HCEC 1CT (cell line): ENCODE results near the gene GDE1.
"Not testable (repeated sequence)": the region's sequence is repeated elsewhere in the genome, so short reads cannot be mapped to it uniquely, and the experiment has no call there.

Source experiments
- DNase-seq: peaks from one replicate; pipeline ENCODE4 v3.0.0-alpha.2; 2017

GDE1 gene, protein sequence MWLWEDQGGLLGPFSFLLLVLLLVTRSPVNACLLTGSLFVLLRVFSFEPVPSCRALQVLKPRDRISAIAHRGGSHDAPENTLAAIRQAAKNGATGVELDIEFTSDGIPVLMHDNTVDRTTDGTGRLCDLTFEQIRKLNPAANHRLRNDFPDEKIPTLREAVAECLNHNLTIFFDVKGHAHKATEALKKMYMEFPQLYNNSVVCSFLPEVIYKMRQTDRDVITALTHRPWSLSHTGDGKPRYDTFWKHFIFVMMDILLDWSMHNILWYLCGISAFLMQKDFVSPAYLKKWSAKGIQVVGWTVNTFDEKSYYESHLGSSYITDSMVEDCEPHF

DNA sequence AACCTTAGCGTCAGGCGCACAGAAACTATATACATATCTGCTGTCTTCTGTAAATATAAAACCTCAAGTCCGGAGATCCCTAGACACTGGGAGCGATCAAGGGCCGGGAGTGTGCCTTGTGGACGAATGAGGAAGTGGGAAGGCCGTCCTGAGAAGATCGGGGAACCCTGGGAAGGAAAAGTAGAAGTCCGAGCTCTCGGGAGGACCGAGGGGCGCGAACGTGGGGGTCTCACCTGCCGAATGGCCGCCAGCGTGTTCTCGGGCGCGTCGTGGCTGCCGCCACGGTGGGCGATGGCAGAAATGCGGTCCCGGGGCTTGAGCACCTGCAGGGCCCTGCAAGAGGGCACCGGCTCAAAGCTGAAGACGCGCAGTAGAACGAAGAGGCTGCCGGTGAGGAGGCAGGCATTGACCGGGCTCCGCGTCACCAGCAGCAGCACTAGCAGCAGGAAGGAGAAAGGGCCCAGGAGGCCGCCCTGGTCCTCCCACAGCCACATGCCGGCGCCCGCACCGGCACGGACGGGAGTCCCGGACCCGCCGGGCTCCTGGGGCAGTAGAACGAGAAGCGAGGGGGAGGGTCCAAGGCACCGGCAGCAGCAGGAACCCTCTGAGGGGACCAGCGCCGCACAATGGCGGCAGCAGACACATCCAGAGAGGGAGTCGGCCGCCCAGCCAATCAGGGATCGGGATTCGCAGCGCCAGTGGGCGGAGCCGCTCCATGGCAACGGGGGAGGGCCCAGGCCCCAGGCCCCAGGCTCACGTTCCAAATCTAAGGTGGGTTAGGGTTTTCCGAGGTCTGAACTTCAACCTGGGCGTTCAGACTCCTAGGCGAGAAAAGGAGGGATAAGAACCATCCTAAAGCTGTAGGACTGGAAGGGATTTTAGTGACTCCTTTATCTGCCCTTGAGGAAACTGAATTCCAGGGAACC is at the start of gene GDE1:
Gene GDE1, minus strand, starts transcription at position 628 of the 926 bp plus-strand sequence. Its CDS starts 134 bp downstream, at position 494.
- peak; percentile 83 for DNase-seq

DNA sequence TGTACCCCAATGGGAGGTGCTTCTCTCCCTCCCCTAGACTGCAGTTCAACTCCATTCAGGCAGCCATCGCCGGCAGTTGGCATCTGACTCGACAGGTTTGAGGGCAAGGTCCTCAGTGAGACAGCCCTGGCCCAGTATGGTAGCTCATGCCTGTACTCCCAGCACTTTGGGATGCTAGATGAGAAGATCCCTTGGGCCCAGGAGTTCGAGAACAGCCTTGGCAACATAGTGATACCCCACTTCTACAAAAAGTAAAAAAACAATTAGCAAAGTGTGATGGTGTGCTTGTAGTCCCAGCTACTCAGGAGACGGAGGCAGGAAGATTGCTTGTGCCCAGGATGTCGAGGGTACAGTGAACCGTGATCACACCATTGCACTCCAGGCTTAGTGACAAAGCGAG is 45.7 kb upstream of the GDE1 start:
- DNase-seq = no peak

DNA sequence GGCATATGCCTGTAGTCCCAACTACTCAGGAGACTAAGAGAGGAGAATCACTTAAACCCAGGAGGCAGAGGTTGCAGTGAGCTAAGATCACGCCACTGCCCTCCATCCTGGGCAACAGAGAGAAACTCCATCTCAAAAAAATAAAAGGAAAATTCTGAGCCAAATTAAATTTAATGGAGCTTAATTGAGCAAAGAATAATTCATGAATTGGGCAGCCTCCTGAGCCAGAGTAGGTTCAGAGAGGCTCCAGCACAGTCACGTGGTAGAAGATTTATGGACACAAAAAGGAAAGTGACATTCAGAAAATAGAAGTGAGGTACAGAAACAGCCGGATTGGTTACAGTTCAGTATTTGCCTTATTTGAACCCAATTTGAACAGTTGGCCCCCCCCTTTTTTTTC is 44.5 kb upstream of the GDE1 start:
- no peak for DNase-seq

DNA sequence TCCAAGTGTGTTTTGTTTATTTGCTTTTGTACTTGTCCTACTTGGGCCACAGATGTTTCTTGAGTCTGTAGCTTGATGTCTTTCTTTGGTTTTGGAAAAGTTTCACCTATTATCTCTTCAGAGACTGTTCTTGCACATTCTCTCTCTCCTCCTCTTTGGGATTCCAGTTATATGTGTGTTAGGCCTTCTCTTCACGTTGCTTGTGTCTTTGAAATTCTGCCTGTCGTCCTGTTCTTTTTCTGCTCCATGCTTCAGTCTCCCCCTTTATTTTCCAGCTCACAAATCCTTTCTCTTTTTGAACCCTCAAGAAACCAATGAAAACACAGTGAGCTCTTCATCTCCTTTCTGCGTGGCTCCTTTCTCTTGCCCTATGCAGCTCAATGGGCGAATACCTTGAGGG is 41.5 kb upstream of the GDE1 start:
- DNase-seq = no peak

DNA sequence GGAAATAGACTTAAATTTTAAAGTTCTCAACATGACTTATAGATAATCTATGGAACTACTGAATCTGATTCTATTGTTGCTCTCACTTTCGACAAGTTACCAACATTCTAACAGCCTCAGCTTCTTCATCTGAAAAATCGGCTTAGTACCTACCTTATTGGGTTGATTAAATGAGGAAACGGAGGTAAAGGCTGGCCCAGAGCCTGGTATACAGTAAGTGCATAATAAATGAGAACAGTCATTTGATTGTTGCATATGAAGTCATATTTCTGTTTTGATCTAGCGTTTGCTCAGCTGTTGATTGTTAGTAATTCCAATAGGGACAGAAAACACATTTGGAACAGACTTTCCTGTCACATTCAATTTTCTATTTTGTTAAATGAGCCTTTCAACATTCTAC is 38.2 kb upstream of the GDE1 start:
- no peak for DNase-seq

DNA sequence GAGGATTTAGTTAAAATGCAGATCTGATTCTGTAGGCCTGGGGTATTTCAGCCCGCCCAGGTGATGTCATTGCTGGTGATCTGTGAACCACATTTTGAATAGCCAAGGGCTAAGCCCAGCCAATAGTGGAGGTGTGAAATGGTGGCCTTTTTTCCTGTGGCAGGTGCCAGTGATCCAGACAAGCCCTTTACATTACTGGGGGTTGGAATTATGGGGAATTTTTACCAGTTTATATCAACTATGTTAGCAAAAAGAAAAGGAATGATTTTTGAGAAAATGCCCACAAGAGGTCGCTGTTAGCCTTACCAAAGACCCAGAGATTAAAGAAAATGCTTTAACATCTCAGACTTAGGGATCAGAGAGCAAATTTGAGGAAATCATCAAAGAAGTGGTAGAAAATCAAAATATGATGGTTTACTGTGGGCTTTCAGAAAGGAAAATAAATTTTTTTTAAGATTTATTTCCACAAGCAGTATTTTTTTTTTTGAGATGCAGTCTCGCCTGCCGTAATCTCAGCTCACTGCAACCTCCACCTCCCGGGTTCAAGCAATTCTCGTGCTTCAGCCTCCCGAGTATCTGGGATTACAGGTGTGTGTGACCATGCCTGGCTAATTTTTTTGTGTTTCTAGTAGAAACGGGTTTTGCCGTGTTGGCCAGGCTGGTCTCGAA is 37.5 kb upstream of the GDE1 start:
- peak; percentile 61 for DNase-seq

DNA sequence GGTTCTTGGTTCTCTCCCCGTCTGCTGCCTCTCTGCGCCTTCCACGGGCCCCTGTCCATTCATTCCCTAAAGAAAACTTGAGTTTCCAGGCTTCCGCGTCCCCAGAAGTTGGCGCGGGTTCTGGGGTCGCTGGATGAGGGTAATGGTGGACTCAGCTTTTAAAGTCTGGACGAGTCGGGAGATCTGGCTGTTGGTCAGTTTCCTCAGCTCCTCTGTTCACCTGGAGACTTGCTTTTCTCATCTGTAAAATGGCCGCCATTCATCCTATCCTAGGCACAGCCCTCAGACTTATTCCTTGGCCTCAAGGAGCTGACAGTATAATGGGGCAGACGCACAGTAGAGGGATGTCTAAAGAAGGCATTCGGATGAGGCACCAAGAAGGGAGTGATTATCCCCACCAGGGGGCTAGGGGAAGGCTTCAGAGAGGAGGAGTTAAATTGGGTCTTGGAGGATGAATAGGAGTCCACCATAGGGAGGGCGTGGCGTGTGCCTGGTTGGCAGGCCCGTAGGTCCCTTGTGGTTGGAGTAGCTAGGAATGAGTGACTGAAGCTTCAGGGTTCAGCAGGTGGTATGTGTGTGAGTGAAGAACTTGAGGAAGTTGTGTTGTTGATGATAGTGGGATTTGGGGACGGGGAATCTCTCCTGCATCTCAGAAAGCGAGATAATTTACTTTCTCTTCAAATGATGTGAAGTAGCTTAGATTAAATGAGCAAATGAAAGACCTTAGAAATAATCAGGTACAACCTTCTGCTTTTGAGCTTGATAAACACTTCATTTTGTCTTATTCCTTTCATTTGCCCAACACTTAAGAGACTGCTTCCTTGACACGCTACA is 34.3 kb upstream of the GDE1 start:
- DNase-seq = peak; percentile 39

DNA sequence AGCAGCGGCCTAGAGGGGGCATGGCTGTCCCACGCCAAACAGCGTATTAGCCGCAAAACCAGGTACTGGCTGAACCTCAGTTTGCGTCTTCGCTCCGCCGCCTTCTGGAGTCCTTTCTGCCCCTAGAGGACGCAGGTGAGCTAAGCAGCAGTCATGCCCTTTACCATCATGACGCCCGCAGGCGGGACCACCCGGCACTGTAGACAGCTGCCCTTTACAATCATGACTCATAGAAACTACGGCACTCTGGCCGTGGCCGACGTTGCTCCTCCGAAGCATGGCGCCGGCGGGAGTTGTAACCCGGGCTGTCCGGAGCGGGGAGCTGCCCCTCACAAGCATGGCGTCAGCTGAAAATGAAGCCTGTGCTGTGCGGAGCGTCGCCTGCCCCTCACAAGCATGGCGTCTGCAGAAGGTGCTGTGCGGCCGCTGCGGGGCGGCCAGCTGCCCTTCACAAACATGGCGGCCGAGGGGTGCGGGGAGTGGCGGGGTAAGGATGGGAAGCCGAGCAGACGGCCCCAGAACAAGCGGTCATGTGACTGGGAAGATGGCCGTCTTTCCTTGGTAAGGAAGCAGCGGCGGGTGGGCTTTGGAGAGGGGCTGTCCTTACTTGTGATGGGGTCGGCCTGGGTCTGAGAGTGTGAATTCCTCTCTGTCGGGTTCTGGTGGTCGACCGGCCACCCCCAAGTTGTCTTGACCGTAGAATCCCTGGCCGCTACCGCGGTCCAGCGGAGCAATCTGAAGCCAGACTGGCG is 33.5 kb upstream of the GDE1 start, which contains the start of gene VPS35L:
Gene VPS35L, plus strand, starts transcription at position 518 of the 752 bp plus-strand sequence. Its CDS starts 27 bp downstream, at position 545.
- peak; percentile 98 for DNase-seq

DNA sequence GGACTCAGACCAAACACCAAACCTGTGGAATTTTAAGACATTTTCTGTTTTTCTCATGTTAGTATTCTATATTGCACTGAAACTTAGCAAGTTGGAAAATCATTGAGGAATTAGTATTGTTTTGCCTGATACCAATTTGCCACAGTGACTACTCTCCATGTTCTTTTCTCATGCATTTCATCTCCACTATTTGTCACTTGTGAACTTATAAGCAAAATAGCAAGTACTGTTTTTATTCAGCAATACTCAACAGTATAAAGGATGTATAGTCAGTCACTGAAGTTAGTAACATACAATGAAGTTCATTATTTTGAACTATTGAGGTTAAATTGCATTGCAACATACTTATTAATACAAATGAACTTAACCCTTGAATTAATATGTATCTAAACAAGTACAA is 27.8 kb upstream of the GDE1 start:
- no peak for DNase-seq

DNA sequence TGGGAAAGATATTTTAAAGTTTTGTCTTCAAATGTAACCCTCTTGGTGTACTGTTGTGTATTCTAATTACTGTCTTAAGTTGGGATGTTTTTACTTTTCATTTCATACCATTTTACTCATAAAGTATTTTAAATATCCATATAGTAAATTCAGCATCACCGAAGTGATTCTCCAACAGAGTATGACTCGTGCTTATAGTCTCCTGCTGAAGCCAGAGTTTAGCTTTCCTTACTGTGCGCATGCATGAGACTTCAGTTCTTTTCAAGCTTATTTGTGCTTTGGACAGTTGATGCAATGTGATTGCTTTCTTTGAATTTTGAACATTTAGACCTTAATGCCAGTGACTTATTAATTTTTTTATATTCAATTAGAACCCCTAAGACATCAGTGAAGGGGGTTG is 26.2 kb upstream of the GDE1 start:
- DNase-seq = no peak

DNA sequence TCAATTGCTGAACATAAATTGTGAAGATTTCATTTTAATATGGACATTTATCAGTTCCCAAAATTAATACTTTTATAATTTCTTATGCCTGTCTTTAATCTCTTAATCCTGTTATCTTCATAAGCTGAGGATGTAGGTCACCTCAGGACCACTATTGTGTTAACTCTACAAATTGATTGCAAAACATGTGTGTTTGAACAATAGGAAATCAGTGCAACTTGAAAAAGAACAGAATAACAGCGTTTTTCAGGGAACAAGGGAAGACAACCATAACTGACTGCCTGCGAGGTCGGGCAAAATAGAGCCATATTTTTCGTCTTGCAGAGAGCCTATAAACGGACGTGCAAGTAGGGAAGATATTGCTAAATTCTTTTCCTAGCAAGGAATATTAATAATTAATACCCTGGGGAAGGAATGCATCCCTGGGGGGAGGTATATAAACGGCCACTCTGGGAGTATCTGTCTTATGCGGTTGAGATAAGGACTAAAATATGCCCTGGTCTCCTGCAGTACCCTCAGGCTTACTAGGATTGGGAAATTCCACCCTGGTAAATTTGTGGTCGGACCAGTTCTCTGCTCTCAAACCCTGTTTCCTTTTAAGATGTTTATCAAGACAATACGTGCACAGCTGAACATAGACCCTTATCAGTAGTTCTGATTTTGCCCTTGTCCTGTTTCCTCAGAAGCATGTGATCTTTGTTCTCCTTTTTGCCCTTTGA is 21.5 kb upstream of the GDE1 start:
- DNase-seq = not testable (repeated sequence)

DNA sequence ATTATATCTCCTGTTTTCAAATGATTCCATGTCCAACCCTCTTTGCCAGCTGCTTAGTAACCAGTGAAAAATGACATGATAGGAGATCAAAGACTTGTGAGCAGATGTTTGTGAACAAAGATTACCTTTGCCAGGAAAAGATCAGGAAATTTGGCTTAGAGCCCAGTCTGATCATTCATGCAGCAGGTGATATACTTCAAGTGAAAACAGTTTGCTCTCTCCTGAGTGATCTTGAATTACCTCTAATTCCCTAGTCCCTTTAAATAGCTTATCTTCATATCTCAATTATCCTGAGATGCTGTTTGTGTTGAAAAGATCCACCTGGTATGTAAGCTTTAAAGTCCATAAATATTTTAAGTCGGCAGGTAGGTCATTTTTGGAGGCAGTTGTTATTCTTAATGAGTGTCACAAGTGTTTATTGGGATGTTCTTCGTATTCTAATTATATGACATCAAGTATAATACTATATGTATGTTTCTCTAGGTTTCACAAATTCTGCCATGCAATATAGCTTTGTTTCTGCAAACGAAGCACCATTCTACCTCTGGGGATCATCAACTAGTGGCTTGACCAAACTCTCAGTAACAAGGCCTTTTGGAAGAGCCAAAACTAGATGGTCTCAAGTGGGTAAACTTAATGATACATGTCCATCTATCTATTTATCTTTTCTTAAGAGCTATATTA is 20.4 kb upstream of the GDE1 start:
- DNase-seq = no peak

DNA sequence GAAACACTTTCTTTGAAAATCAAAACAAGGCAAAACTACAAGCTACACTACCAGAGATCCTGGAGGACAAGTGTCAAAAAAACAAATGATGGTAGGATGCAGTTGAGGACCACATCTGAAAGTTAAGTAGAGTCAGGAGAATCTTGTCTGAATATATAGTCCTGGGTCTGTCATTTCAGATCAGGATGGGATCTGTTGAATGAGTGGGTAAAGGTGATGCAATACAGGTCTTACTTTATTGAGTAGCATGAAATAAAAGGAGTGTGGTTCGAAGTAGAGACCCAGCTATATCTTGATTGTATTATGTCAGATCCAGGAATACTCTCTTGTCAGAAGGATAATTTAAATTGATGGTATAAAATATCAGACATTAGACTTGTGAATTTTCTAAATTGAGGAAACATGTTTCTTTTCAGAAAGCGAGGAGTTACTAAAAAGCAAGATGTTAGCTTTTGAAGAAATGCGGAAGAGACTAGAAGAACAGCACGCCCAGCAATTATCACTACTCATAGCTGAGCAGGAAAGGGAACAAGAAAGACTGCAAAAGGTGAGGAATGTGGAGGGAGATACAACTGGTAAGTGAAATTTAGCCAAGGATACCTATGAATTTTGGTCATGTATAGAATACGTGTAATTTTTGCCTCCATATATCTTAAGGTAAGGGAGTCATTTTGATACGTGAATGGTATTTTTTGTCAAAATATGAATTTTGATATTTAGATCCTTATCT is 18.5 kb upstream of the GDE1 start:
- no peak for DNase-seq

DNA sequence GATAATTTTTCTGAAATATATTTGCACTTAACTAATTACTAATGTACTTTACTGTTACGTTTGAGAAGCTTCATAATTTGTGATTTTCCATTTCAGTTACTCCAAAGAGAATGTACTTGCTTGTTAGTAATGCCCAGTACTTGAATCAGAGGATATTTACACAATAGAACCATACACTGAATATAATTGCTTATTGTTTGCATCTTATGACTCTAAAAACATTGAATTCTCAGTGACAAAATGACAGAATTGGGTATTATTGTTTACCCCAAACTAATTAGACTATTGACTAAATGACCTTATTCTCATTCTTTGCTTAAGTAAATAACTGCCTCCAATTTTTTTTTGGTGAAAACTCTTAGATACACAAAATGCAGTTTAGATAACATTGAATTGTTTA is 10.7 kb upstream of the GDE1 start:
- no peak for DNase-seq

DNA sequence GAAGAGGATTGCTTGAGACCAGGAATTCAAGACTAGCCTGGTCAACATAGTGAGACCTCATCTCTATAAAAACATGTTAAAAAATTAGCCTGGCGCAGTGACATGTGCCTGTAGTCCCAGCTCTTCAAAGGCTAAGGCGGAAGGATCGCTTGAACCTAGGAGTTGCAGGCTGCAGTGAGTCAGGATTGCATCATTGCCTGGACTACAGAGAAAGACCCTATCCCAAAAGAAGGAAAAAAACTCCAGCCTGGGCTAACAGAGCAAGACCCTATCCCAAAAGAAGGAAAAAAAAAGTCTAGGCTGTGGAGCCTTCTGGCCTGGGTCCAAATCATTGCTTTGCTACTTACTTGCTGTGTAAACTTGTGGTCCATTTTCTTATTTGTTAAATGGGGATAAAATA is 6.8 kb upstream of the GDE1 start:
- DNase-seq = no peak

DNA sequence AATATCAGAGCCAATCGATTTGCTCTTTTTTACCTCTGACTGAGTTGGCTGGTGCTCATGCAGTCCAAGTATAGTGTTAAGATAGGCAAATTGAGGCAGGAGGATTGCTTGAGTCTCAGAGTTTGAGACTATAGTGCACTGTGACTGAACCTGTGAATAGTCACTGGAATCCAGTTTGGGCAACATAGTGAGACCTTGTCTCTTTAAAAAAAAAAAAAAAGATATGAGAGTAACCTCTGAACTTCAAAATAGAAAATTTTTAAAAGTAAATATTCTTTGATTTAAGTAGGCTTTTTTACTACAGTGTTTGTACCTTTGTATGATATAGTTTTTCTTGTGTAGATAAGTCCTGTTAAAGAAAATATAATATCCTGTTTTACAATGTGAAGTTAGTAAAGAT is 5.3 kb upstream of the GDE1 start:
- no peak for DNase-seq

DNA sequence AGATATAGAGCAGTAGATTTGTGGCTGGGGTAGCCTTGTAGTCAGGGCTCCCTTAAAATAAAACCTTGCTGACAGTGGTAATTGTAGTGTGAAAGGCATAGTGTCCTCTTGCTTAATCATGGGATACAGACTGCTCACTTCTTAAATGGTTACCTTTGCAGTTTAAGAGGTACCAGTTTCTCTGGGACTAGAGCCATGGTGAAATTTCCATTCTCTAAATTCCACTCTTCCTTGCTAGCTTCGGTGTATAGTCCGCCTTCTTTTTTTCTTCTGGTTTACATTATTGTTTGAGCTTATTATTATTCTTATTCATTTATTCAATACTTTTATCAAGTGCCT is 3.5 kb upstream of the GDE1 start:
- DNase-seq = no peak

DNA sequence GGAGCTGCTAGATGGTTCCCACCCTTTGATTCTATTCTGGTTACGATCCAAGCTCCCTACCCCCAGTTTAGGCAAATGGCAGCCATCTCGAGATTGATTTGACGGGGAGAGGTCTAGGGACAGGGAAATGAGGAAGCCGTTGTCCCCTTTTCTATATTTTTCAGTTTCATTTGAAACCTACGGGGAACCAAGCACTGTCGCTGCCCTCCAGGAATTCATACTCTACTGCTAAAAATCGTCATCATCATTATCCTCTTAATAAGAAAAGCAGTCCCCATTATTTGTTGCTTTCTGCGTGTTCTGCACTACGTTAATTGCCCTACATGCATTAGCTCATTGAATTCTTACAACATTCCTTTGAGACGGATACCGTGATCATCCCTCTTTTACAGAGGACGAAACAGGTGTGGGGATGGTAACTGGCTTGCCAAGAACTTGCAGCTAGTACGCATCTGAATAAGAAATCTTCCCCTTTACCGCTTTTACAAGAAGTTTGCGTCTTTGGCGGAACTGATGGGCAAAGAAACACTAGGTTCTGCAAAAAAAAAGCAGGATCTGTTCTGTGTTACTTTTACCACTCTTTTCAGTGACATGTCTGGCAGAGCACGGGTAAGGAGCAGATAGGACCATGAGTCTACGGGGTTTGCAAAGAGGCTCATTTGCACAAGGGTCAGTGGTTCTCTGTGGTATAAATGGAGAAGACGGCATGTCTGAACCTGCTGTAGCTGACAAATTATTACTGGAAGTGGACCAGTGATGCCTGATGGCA is 2.9 kb upstream of the GDE1 start:
- no peak for DNase-seq

DNA sequence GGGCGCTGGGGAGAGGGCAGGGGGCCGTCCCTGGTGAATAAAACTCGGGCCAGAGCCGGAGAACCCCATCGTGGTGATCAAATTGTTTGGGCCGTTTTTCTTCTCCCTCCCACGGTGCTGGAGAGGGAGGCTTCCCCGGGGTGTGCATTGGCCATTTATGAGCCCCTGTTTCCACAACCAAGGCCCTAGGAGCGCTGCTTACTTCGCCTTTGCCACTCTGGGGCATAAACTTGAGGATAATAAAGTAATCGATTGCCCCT is 2.4 kb upstream of the GDE1 start:
- DNase-seq = no peak
